IMR-90 (cell line): ENCODE results near the gene IFT57. TPM values are rescaled to one million over a fixed set of nuclear protein-coding genes. Genes with fewer than 3 reads are reported as not detected.

Experiments used
- ATAC-seq: fragments of 200-7000 bp; cut with Tn5 transposase; 2 replicates; pipeline ENCODE4 v1.9.1; 2020; ENCODE audit warnings: low read depth, mild to moderate bottlenecking, moderate library complexity
- BruUV-seq: library from RNA; stranded (reverse); fragments of 400-500 nt; replicated peaks from 2 replicates; lab custom pipeline; 2021; lab: Mats Ljungman, UMichigan
- CTCF ChIA-PET: fragments of 300-600 bp; formaldehyde crosslinking; extraction: SDS; loops from one replicate; lab custom pipeline; 2021; ENCODE audit warnings: antibody characterized with exemption; lab: Yijun Ruan, JAX
- POLR2A ChIA-PET: fragments of 300-600 bp; sonication (Branson Sonifier 250); formaldehyde crosslinking; loops from one replicate; lab custom pipeline; 2022; ENCODE audit warnings: antibody characterized with exemption; ENCODE audit not compliant: unreplicated experiment; lab: Charles Lee
- DNase-seq: peaks from one replicate; pipeline ENCODE4 v3.0.0; 2013
- H2AFZ ChIP-seq: replicated peaks from 2 replicates; pipeline ENCODE3; 2013; ENCODE audit warnings: low read length, mild to moderate bottlenecking; ENCODE audit not compliant: poor library complexity
- H2AK5ac ChIP-seq: 2 replicates; pipeline ENCODE4 v1.6.1; 2013; ENCODE audit warnings: low read depth, low read length, inconsistent platforms
- H2AK9ac ChIP-seq: replicated peaks from 2 replicates; pipeline ENCODE3; 2013; ENCODE audit warnings: mild to moderate bottlenecking, low read depth, low read length, moderate library complexity; ENCODE audit not compliant: poor library complexity
- H2BK120ac ChIP-seq: 2 replicates; pipeline ENCODE4 v1.6.1; 2013; ENCODE audit warnings: low read depth, low read length, inconsistent platforms
- H2BK15ac ChIP-seq: 3 replicates; pipeline ENCODE4 v1.6.1; 2013; ENCODE audit warnings: low read depth, low read length, inconsistent platforms
- H2BK20ac ChIP-seq: 2 replicates; pipeline ENCODE4 v1.6.1; 2013; ENCODE audit warnings: low read depth, mild to moderate bottlenecking, inconsistent platforms, low read length, moderate library complexity
- H2BK5ac ChIP-seq: 2 replicates; pipeline ENCODE4 v1.6.1; 2013; ENCODE audit warnings: mild to moderate bottlenecking, low read depth, low read length, inconsistent platforms; ENCODE audit not compliant: poor library complexity, severe bottlenecking
- H3K14ac ChIP-seq: replicated peaks from 2 replicates; pipeline ENCODE4 v1.6.1; 2013; ENCODE audit warnings: low read depth, low read length, inconsistent platforms
- H3K18ac ChIP-seq: 2 replicates; pipeline ENCODE4 v1.6.1; 2013; ENCODE audit warnings: low read depth, low read length, control low read depth
- H3K23ac ChIP-seq: 2 replicates; pipeline ENCODE4 v1.6.1; 2013; ENCODE audit warnings: low read depth, low read length, inconsistent platforms
- H3K27ac ChIP-seq: 2 replicates; pipeline ENCODE4 v1.5.1; 2013; ENCODE audit warnings: mild to moderate bottlenecking, control low read depth, low read length; ENCODE audit not compliant: insufficient read depth
- H3K27me3 ChIP-seq: 2 replicates; pipeline ENCODE4 v1.6.1; 2013; ENCODE audit warnings: low read length; ENCODE audit not compliant: control insufficient read depth, insufficient read depth
- H3K36me3 ChIP-seq: 2 replicates; pipeline ENCODE4 v1.6.1; 2013; ENCODE audit warnings: low read length, mixed read lengths; ENCODE audit not compliant: control insufficient read depth, insufficient read depth
- H3K4ac ChIP-seq: 2 replicates; pipeline ENCODE4 v1.6.1; 2013; ENCODE audit warnings: low read depth, low read length, inconsistent platforms
- H3K4me1 ChIP-seq: 2 replicates; pipeline ENCODE4 v1.6.1; 2013; ENCODE audit warnings: low read length, mixed read lengths; ENCODE audit not compliant: control insufficient read depth, insufficient read depth
- H3K4me2 ChIP-seq: 2 replicates; pipeline ENCODE4 v1.6.1; 2013; ENCODE audit warnings: low read depth, mild to moderate bottlenecking, control low read depth, low read length, moderate library complexity
- H3K4me3 ChIP-seq: 2 replicates; pipeline ENCODE4 v1.5.1; 2013; ENCODE audit warnings: low read depth, mild to moderate bottlenecking, control low read depth, low read length, moderate library complexity; ENCODE audit not compliant: insufficient read depth
- H3K56ac ChIP-seq: 2 replicates; pipeline ENCODE4 v1.6.1; 2013; ENCODE audit warnings: low read length, inconsistent platforms; ENCODE audit not compliant: insufficient read depth; ENCODE audit errors: extremely low read depth
- H3K79me1 ChIP-seq, 2 experiments: 2 replicates each; pipeline ENCODE4 v1.6.1; 2013; ENCODE audit warnings: low read length in 2 of 2, inconsistent platforms in 1 of 2, low read depth in 1 of 2
- H3K9ac ChIP-seq: 2 replicates; pipeline ENCODE4 v1.6.1; 2013; ENCODE audit warnings: low read depth, low read length, control low read depth
- H3K9me1 ChIP-seq: 2 replicates; pipeline ENCODE4 v1.6.1; 2013; ENCODE audit warnings: low read length, inconsistent platforms; ENCODE audit not compliant: insufficient read depth
- H3K9me3 ChIP-seq: 2 replicates; pipeline ENCODE4 v1.6.1; 2013; ENCODE audit warnings: low read length; ENCODE audit not compliant: control insufficient read depth, insufficient read depth
- H4K20me1 ChIP-seq: 2 replicates; pipeline ENCODE4 v1.6.1; 2013; ENCODE audit warnings: low read length, inconsistent platforms; ENCODE audit not compliant: insufficient read depth
- H4K5ac ChIP-seq: 2 replicates; pipeline ENCODE4 v1.6.1; 2013; ENCODE audit warnings: mild to moderate bottlenecking, low read depth, low read length, control low read depth
- H4K8ac ChIP-seq, 2 experiments: 2 replicates each; pipeline ENCODE4 v1.6.1; 2013; ENCODE audit warnings: low read depth in 2 of 2, low read length in 2 of 2, control low read depth in 1 of 2, inconsistent platforms in 1 of 2
- H4K91ac ChIP-seq: 2 replicates; pipeline ENCODE4 v1.6.1; 2013; ENCODE audit warnings: low read depth, low read length, inconsistent platforms; ENCODE audit not compliant: insufficient read depth
- CHD1 ChIP-seq: IDR thresholded peaks from 2 replicates; pipeline ENCODE4 v1.6.1; 2012; ENCODE audit warnings: low read depth, low read length, improper control_type of control experiment
- CTCF ChIP-seq: conservative IDR thresholded peaks from 2 replicates; pipeline ENCODE4 v1.5.1; 2012; ENCODE audit warnings: mild to moderate bottlenecking, low read depth, low read length, improper control_type of control experiment
- MAZ ChIP-seq: IDR thresholded peaks from 2 replicates; pipeline ENCODE4 v1.6.1; 2012; ENCODE audit warnings: low read depth, mild to moderate bottlenecking, low read length, improper control_type of control experiment, moderate library complexity, borderline replicate concordance
- POLR2A ChIP-seq: IDR thresholded peaks from 2 replicates; pipeline ENCODE4 v1.6.1; 2012; ENCODE audit warnings: mild to moderate bottlenecking, low read depth, low read length
- RFX5 ChIP-seq: IDR thresholded peaks from 2 replicates; pipeline ENCODE4 v1.8.0; 2012; ENCODE audit warnings: low read depth, mild to moderate bottlenecking, low read length, moderate library complexity
- SMC3 ChIP-seq: fragments of 150-350 bp; IDR thresholded peaks from 2 replicates; pipeline ENCODE4 v1.6.1; 2016; ENCODE audit warnings: low read depth, mild to moderate bottlenecking, antibody characterized with exemption, low read length, moderate library complexity
- WGBS, 2 experiments: methylation state at CpG; one replicate each; pipeline versions ENCODE4 v1.1.5 to v1.1.7; 2013; ENCODE audit warnings: missing lambda C conversion rate in 2 of 2; ENCODE audit not compliant: insufficient read length in 1 of 2; ENCODE audit errors: extremely low coverage in 2 of 2; 5-methylcytosine and 5-hydroxymethylcytosine counted together
- dilution Hi-C: fragments of 300-500 bp; cut with HindIII; formaldehyde crosslinking; loops from one replicate; pipeline ENCODE4 v1.14.3; 2018; ENCODE audit warnings: low sequenced_read_pairs; ENCODE audit not compliant: unreplicated experiment
- in situ Hi-C: fragments of 300-500 bp; cut with MboI; formaldehyde crosslinking; loops from 3 replicates; pipeline ENCODE4 v1.14.3; 2019; ENCODE audit warnings: low sequenced_read_pairs, inconsistent platforms, mixed read lengths
- intact Hi-C: fragments of 100-400 bp; cut with micrococcal nuclease; formaldehyde crosslinking; loops from 2 replicates; pipeline ENCODE4 v1.10.0; 2022
- polyA plus RNA-seq, 3 experiments: library from polyadenylated mRNA; depleted of rRNA; stranded (reverse); fragments of >200 nt; gene quantifications; 2 replicates each; pipeline ENCODE4 v1.2.3, GENCODE V29; 2012; ENCODE audit warnings: low replicate concordance in 1 of 3
- total RNA-seq: library from RNA; depleted of rRNA; stranded (reverse); fragments of >200 nt; gene quantifications from 2 replicates; pipeline ENCODE4 v1.2.3, GENCODE V29; 2012

IFT57 gene
- total and polyA plus RNA-seq, 2 of the 4 experiments (the other 2 are of a cell fraction): 30.0 to 35.3 TPM

GRCh38 chr3:108239082-108239481, 16.9 kb upstream of the IFT57 start:
- Histone ChIP-seq H2BK120ac (no peak overlapping the region), H4K91ac (no peak overlapping the region), H3K4me1 (no peaks in the 10 kb centered on the region), H3K4me3 (no peak overlapping the region), H3K9me1 (no peaks in the 10 kb centered on the region), H3K27me3 (no peaks in the 10 kb centered on the region), H3K18ac (no peak overlapping the region), H3K14ac (no peak overlapping the region), H4K8ac (no peak overlapping the region), H3K36me3 (no peaks in the 10 kb centered on the region), H3K4ac (no peak overlapping the region), H3K27ac (no peak overlapping the region), H2BK5ac (no peak overlapping the region), H3K9ac (no peak overlapping the region), H2AK9ac (no peak overlapping the region), H3K9me3 (no peaks in the 10 kb centered on the region), H2BK15ac (no peak overlapping the region), H3K23ac (no peak overlapping the region), H3K79me1 (no peaks in the 10 kb centered on the region), H4K20me1 (no peaks in the 10 kb centered on the region), H3K56ac (no peak overlapping the region), H2AK5ac (no peak overlapping the region), H2AFZ (no peak overlapping the region), H3K4me2 (no peak overlapping the region), H2BK20ac (no peak overlapping the region), H4K5ac (no peak overlapping the region)
- no peak for TF ChIP-seq CTCF
- no peak for TF ChIP-seq RFX5
- TF ChIP-seq SMC3: no peak
- no peak for TF ChIP-seq POLR2A
- TF ChIP-seq MAZ: no peak
- TF ChIP-seq CHD1: no peak
- ChIA-PET POLR2A (interaction anchor here (0.5 to 0.7 kb wide), 2 partner anchors 15 to 16 kb away, joined by 4 read pairs; no protein-coding TSS in a partner anchor), CTCF (interaction anchor here (0.7 kb wide), 1 partner anchor 135 kb away, joined by 4 read pairs; no protein-coding TSS in a partner anchor)
- in situ Hi-C loops: no loop called here
- no peak for DNase-seq
- dilution Hi-C loops: no loop called here
- no TSS peak for BruUV-seq
- no peak for ATAC-seq
- intact Hi-C loops: no loop called here
- WGBS, 2 experiments: no CpG with 5 or more reads among the region's 1 CpG
